H1 (cell line): ENCODE measurements around the gene TMEM179B. TPM values are rescaled to one million over a fixed set of nuclear protein-coding genes. Genes with fewer than 3 reads are reported as not detected.

ENCODE experiments used
- ATF3 ChIP-seq: IDR thresholded peaks from 2 replicates; pipeline ENCODE4 v1.6.1; 2011; ENCODE audit warnings: low read depth, mild to moderate bottlenecking, low read length; ENCODE audit not compliant: insufficient read depth
- BRCA1 ChIP-seq: IDR thresholded peaks from 2 replicates; pipeline ENCODE4 v1.6.1; 2012; ENCODE audit warnings: low read depth, low read length, improper control_type of control experiment
- CBX8 ChIP-seq: fragments of 300-800, 300-1000 bp; sonication (generic); IDR thresholded peaks from 2 replicates; pipeline ENCODE4 v1.7.1; 2016; ENCODE audit warnings: low read depth, low read length, borderline replicate concordance
- CHD2 ChIP-seq: IDR thresholded peaks from 2 replicates; pipeline ENCODE4 v1.6.1; 2012; ENCODE audit warnings: low read length, improper control_type of control experiment
- CREB1 ChIP-seq: IDR thresholded peaks from 2 replicates; pipeline ENCODE4 v1.6.1; 2012; ENCODE audit warnings: inconsistent platforms
- CTBP2 ChIP-seq: IDR thresholded peaks from 2 replicates; pipeline ENCODE4 v1.7.0; 2011; ENCODE audit warnings: borderline replicate concordance, mild to moderate bottlenecking, moderate library complexity, mixed read lengths, low read length; ENCODE audit not compliant: insufficient read depth, insufficient read length
- FOSL1 ChIP-seq: IDR thresholded peaks from 2 replicates; pipeline ENCODE4 v1.6.1; 2011; ENCODE audit warnings: mild to moderate bottlenecking, low read depth, low read length, moderate library complexity; ENCODE audit not compliant: insufficient read depth
- JUND ChIP-seq: IDR thresholded peaks from 2 replicates; pipeline ENCODE4 v1.6.1; 2011; ENCODE audit warnings: mild to moderate bottlenecking, improper control_type of control experiment, low read length
- PHF8 ChIP-seq: fragments of 200-600 bp; sonication (generic); conservative IDR thresholded peaks from 2 replicates; pipeline ENCODE4 v1.7.1; 2012; ENCODE audit warnings: low read depth, mild to moderate bottlenecking, inconsistent platforms, low read length, moderate library complexity
- POLR2A ChIP-seq, 2 experiments: IDR thresholded peaks; 1 replicate in 1 of 2; 2 replicates in 1 of 2; pipeline ENCODE4 v1.6.1; 2011; ENCODE audit warnings: low read depth in 2 of 2, low read length in 2 of 2, mild to moderate bottlenecking in 2 of 2; ENCODE audit errors: control extremely low read depth in 1 of 2
- POLR2AphosphoS5 ChIP-seq: IDR thresholded peaks from 2 replicates; pipeline ENCODE4 v1.6.1; 2011; ENCODE audit warnings: low read depth, low read length
- POU5F1 ChIP-seq: IDR thresholded peaks from 2 replicates; pipeline ENCODE4 v1.6.1; 2011; ENCODE audit warnings: low read depth, mild to moderate bottlenecking, low read length, moderate library complexity
- RAD21 ChIP-seq, 2 experiments: IDR thresholded peaks in 1 of 2; conservative IDR thresholded peaks in 1 of 2; 2 replicates each; pipeline ENCODE4 v1.6.1; 2011; ENCODE audit warnings: low read depth in 2 of 2, low read length in 2 of 2, improper control_type of control experiment in 1 of 2, inconsistent platforms in 1 of 2, mild to moderate bottlenecking in 1 of 2, moderate library complexity in 1 of 2
- RBBP5 ChIP-seq: IDR thresholded peaks from 2 replicates; pipeline ENCODE4 v1.7.1; 2012; ENCODE audit warnings: low read depth, mild to moderate bottlenecking, inconsistent platforms, low read length, moderate library complexity, borderline replicate concordance
- RNF2 ChIP-seq: fragments of 200-900, 300-1000 bp; sonication (generic); IDR thresholded peaks from 2 replicates; pipeline ENCODE4 v1.7.1; 2016; ENCODE audit warnings: borderline replicate concordance, low read depth, mild to moderate bottlenecking, antibody characterized with exemption, low read length; ENCODE audit not compliant: poor library complexity, severe bottlenecking; ENCODE audit errors: missing control alignments
- SIX5 ChIP-seq: IDR thresholded peaks from 2 replicates; pipeline ENCODE4 v1.6.1; 2011; ENCODE audit warnings: mild to moderate bottlenecking, low read depth, low read length
- SRF ChIP-seq: IDR thresholded peaks from 2 replicates; pipeline ENCODE4 v1.6.1; 2011; ENCODE audit warnings: mild to moderate bottlenecking, low read depth, low read length, moderate library complexity
- TAF1 ChIP-seq: IDR thresholded peaks from 2 replicates; pipeline ENCODE4 v1.6.1; 2011; ENCODE audit warnings: mild to moderate bottlenecking, low read depth, low read length
- TCF12 ChIP-seq: IDR thresholded peaks from 2 replicates; pipeline ENCODE4 v1.6.1; 2011; ENCODE audit warnings: low read depth, mild to moderate bottlenecking, low read length
- YY1 ChIP-seq: IDR thresholded peaks from 2 replicates; pipeline ENCODE4 v1.6.1; 2011; ENCODE audit warnings: low read depth, mild to moderate bottlenecking, low read length
- ZNF274 ChIP-seq: IDR thresholded peaks from 2 replicates; pipeline ENCODE4 v1.7.0; 2012; ENCODE audit warnings: low read length, borderline replicate concordance; ENCODE audit errors: extremely low read depth
- polyA plus RNA-seq, 7 experiments: library from polyadenylated mRNA; depleted of rRNA in 3 of 7; stranded (reverse) in 5 of 7; unstranded in 2 of 7; fragments of >200 nt in 5 of 7; fragments of 200-250 nt in 2 of 7; gene quantifications; 1 replicate in 5 of 7; 2 replicates in 1 of 7; 4 replicates in 1 of 7; pipeline versions ENCODE4 v1.2.1 to v1.2.3, GENCODE V29; 2011 to 2013; ENCODE audit warnings: missing spikeins in 2 of 7, mixed read lengths in 2 of 7
- total RNA-seq: library from RNA; stranded (reverse); fragmentation: NEBNext Ultra II Directional; extraction: Animal tissue kit (Norgen Biotek cat#: 25700); gene quantifications from 2 replicates; pipeline ENCODE4 v1.2.1, GENCODE V29; 2021
- TF ChIP-seq, protein P1 (sequence below): IDR thresholded peaks from 2 replicates; pipeline ENCODE4 v1.6.1; 2012; ENCODE audit warnings: inconsistent platforms
- TF ChIP-seq, protein P2 (sequence below): IDR thresholded peaks from 2 replicates; pipeline ENCODE4 v1.6.1; 2012; ENCODE audit warnings: inconsistent platforms

TMEM179B gene
- total and polyA plus RNA-seq, 2 of the 8 experiments (the other 6 are each of a cell fraction or from before 2014, with no cell fraction given) = 18.6 to 62.2 TPM

DNA sequence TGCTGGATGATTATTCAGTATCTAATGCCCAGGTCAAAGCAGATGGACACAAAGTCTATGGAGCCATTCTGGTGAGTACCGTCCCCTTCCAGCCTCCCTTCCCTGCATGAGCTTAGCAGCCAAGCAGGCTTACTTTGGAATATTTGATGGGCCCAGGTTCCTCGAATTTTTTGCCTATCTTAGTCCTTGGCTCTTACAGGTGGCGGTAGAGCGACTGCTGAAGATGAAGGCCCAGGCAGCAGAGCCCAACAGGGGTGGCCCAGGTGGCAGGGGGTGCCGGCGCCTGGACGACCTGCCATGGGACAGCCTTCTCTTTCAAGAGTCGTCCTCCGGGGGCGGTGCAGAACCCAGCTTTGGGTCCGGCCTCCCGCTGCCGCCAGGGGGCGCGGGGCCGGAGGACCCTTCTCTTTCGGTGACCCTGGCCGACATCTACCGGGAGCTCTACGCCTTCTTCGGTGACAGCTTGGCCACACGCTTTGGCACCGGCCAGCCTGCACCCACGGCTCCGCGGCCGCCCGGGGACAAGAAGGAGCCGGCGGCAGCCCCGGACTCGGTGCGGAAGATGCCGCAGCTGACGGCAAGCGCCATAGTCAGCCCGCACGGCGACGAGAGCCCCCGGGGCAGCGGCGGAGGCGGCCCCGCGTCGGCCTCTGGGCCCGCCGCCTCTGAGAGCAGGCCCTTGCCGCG, 741 bp upstream of the TMEM179B start (continued):
- TF ChIP-seq, protein P1, sequence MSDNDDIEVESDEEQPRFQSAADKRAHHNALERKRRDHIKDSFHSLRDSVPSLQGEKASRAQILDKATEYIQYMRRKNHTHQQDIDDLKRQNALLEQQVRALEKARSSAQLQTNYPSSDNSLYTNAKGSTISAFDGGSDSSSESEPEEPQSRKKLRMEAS = peak; percentile 61
- TF ChIP-seq RAD21 (IDR thresholded peaks at IDR 0.05 in 1 of 2, conservative IDR thresholded peaks at IDR 0.05 in 1 of 2; ENCODE audit: low read depth in 2 of 2, low read length in 2 of 2) (peak; percentile 48 to 60), CBX8 (no peak), CTBP2 (peak; percentile 72), POLR2AphosphoS5 (peak; percentile 16; the same call in 1 of the 2 replicates), RBBP5 (peak; percentile 41; the same call in 1 of the 2 replicates), RNF2 (no peak), TAF1 (peak; percentile 45; the same call in 1 of the 2 replicates), SIX5 (no peak), ATF3 (0 out of 2 replicates have a peak, but pooled peaks have one; percentile 52), CREB1 (peak; percentile 70), PHF8 (no peak), FOSL1 (no peak), ZNF274 (no peak), SRF (peak; percentile 6; the same call in 1 of the 2 replicates), YY1 (peak; percentile 76), JUND (peak; percentile 47; the same call in 1 of the 2 replicates), BRCA1 (no peak), POU5F1 (no peak), POLR2A (IDR thresholded peaks at IDR 0.05; ENCODE audit: control extremely low read depth in 1 of 2, low read depth in 2 of 2, low read length in 2 of 2) (no peak), CHD2 (no peak), TCF12 (peak; percentile 74; the same call in 1 of the 2 replicates)
- TF ChIP-seq, protein P2, sequence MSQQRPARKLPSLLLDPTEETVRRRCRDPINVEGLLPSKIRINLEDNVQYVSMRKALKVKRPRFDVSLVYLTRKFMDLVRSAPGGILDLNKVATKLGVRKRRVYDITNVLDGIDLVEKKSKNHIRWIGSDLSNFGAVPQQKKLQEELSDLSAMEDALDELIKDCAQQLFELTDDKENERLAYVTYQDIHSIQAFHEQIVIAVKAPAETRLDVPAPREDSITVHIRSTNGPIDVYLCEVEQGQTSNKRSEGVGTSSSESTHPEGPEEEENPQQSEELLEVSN = 0 out of 2 replicates have a peak, but pooled peaks have one; percentile 10
